HCT116 (cell line): ENCODE measurements around the gene LPO. TPM values are rescaled to one million over a fixed set of nuclear protein-coding genes. Genes with fewer than 3 reads are reported as not detected.

Source experiments
- ATAC-seq: fragments of 200-7000 bp; cut with Tn5 transposase; 2 replicates; pipeline ENCODE4 v1.9.1; 2020; ENCODE audit warnings: mild to moderate bottlenecking, moderate library complexity
- BruUV-seq: library from RNA; stranded (reverse); fragments of 400-500 nt; replicated peaks from 2 replicates; lab custom pipeline; 2021; lab: Mats Ljungman, UMichigan
- CTCF ChIA-PET: fragments of 300-600 bp; sonication (Branson Sonifier 250); formaldehyde crosslinking; loops from one replicate; lab custom pipeline; 2021; ENCODE audit warnings: antibody characterized with exemption; lab: Charles Lee
- POLR2A ChIA-PET: fragments of 300-600, 350-600 bp; sonication (Branson Sonifier 250); formaldehyde crosslinking; loops from one replicate; lab custom pipeline; 2021; ENCODE audit warnings: antibody characterized with exemption; lab: Charles Lee
- RAD21 ChIA-PET, 2 experiments: fragments of 300-600 bp; sonication (Branson Sonifier 250); formaldehyde crosslinking; loops; one replicate each; lab custom pipeline; 2023; ENCODE audit warnings: low total read pairs in 2 of 2; ENCODE audit not compliant: uncharacterized antibody in 2 of 2, unreplicated experiment in 2 of 2, low non-redundant PET in 1 of 2; lab: Charles Lee
- DNase-seq: peaks from one replicate; pipeline ENCODE4 v3.0.0-alpha.2; 2010; ENCODE audit warnings: low read depth, low spot score
- H2AFZ ChIP-seq: fragments of 200-600 bp; shearing (Covaris generic), sonication (generic); 2 replicates; pipeline ENCODE4 v1.6.1; 2017; ENCODE audit warnings: low read depth, mixed run types, mixed read lengths, antibody characterized with exemption, low read length; ENCODE audit not compliant: poor library complexity, severe bottlenecking
- H3K27ac ChIP-seq: 2 replicates; pipeline ENCODE4 v1.5.1; 2012; ENCODE audit warnings: low read depth, low read length
- H3K27me3 ChIP-seq: fragments of 200-600 bp; sonication (generic); 2 replicates; pipeline ENCODE4 v1.6.1; 2016; ENCODE audit warnings: mixed run types, low read length, mixed read lengths; ENCODE audit not compliant: insufficient read depth
- H3K36me3 ChIP-seq, 2 experiments: fragments of 200-500 bp in 1 of 2; fragments of 200-600 bp in 1 of 2; sonication (Bioruptor generic) in 1 of 2; sonication (generic) in 1 of 2; 2 replicates each; pipeline versions ENCODE4 v1.5.1 to v1.6.1; 2014 to 2016; ENCODE audit warnings: low read length in 2 of 2, inconsistent platforms in 1 of 2, mixed read lengths in 1 of 2, mixed run types in 1 of 2; ENCODE audit not compliant: insufficient read depth in 2 of 2, control insufficient read depth in 1 of 2
- H3K4me1 ChIP-seq, 2 experiments: fragments of 200-600 bp in 1 of 2; sonication (generic) in 1 of 2; 2 replicates each; pipeline versions ENCODE4 v1.5.1 to v1.6.1; 2012 to 2017; ENCODE audit warnings: low read length in 2 of 2, inconsistent platforms in 1 of 2, mild to moderate bottlenecking in 1 of 2, mixed read lengths in 1 of 2, mixed run types in 1 of 2, moderate library complexity in 1 of 2; ENCODE audit not compliant: insufficient read depth in 2 of 2, control insufficient read depth in 1 of 2
- H3K4me2 ChIP-seq: fragments of 200-600 bp; sonication (generic); 2 replicates; pipeline ENCODE4 v1.6.1; 2017; ENCODE audit warnings: mixed run types, low read length, mixed read lengths
- H3K4me3 ChIP-seq, 2 experiments: fragments of 200-600 bp in 1 of 2; sonication (generic) in 1 of 2; replicated peaks in 1 of 2; 2 replicates each; pipeline ENCODE4 v1.5.1; 2011 to 2016; ENCODE audit warnings: low read length in 2 of 2, control low read depth in 1 of 2, low read depth in 1 of 2, mild to moderate bottlenecking in 1 of 2, mixed read lengths in 1 of 2, mixed run types in 1 of 2
- H3K79me2 ChIP-seq: fragments of 200-600 bp; sonication (generic); 2 replicates; pipeline ENCODE4 v1.6.1; 2017; ENCODE audit warnings: mild to moderate bottlenecking, mixed run types, low read length, moderate library complexity, mixed read lengths; ENCODE audit not compliant: insufficient read depth
- H3K9ac ChIP-seq: fragments of 200-600 bp; sonication (generic); 2 replicates; pipeline ENCODE4 v1.6.1; 2016; ENCODE audit warnings: low read length, mixed read lengths
- H3K9me2 ChIP-seq: fragments of 200-600 bp; sonication (generic), shearing (Covaris generic); 2 replicates; pipeline ENCODE4 v1.6.1; 2017; ENCODE audit warnings: mixed run types, mild to moderate bottlenecking, moderate library complexity; ENCODE audit not compliant: insufficient read depth
- H3K9me3 ChIP-seq, 2 experiments: fragments of 200-500 bp in 1 of 2; fragments of 200-600 bp in 1 of 2; sonication (Bioruptor generic) in 1 of 2; sonication (generic) in 1 of 2; 2 replicates each; pipeline ENCODE4 v1.6.1; 2014 to 2017; ENCODE audit warnings: low read length in 2 of 2, mixed read lengths in 2 of 2, inconsistent platforms in 1 of 2, low read depth in 1 of 2, mild to moderate bottlenecking in 1 of 2, mixed run types in 1 of 2, moderate library complexity in 1 of 2; ENCODE audit not compliant: control insufficient read depth in 1 of 2, insufficient read depth in 1 of 2
- H4K20me1 ChIP-seq: fragments of 200-600 bp; sonication (generic), shearing (Covaris generic); 2 replicates; pipeline ENCODE4 v1.6.1; 2017; ENCODE audit warnings: mixed run types, mild to moderate bottlenecking, moderate library complexity; ENCODE audit not compliant: insufficient read depth
- ATF3 ChIP-seq: IDR thresholded peaks from 2 replicates; pipeline ENCODE4 v1.6.1; 2012
- CTCF ChIP-seq, 3 experiments: fragments of 200-600 bp in 1 of 3; sonication (generic) in 1 of 3; IDR thresholded peaks in 2 of 3; conservative IDR thresholded peaks in 1 of 3; 2 replicates each; pipeline ENCODE4 v1.5.1; 2012 to 2017; ENCODE audit warnings: low read depth in 2 of 3, low read length in 2 of 3, antibody characterized with exemption in 1 of 3, borderline replicate concordance in 1 of 3, control low read depth in 1 of 3, mild to moderate bottlenecking in 1 of 3, mixed read lengths in 1 of 3, mixed run types in 1 of 3, moderate library complexity in 1 of 3; ENCODE audit not compliant: insufficient read depth in 1 of 3
- EGR1 ChIP-seq: IDR thresholded peaks from 2 replicates; pipeline ENCODE4 v1.6.1; 2012; ENCODE audit warnings: low read depth
- ELF1 ChIP-seq: IDR thresholded peaks from 2 replicates; pipeline ENCODE4 v1.6.1; 2012; ENCODE audit warnings: low read depth, borderline replicate concordance
- EZH2phosphoT487 ChIP-seq: fragments of 200-600 bp; IDR thresholded peaks from 2 replicates; pipeline ENCODE4 v1.6.1; 2018; ENCODE audit warnings: antibody characterized with exemption, borderline replicate concordance
- FOSL1 ChIP-seq: IDR thresholded peaks from 2 replicates; pipeline ENCODE4 v1.6.1; 2012; ENCODE audit warnings: low read depth
- JUND ChIP-seq: IDR thresholded peaks from 2 replicates; pipeline ENCODE4 v1.6.1; 2012
- MAX ChIP-seq: IDR thresholded peaks from 2 replicates; pipeline ENCODE4 v1.6.1; 2012
- POLR2A ChIP-seq: IDR thresholded peaks from 2 replicates; pipeline ENCODE4 v1.7.0; 2011; ENCODE audit warnings: borderline replicate concordance; ENCODE audit not compliant: insufficient read depth, insufficient read length; ENCODE audit errors: extremely low read depth
- POLR2AphosphoS5 ChIP-seq: IDR thresholded peaks from 2 replicates; pipeline ENCODE4 v1.6.1; 2011; ENCODE audit warnings: mild to moderate bottlenecking, low read depth, low read length, moderate library complexity
- SIN3A ChIP-seq: IDR thresholded peaks from 2 replicates; pipeline ENCODE4 v1.6.1; 2012; ENCODE audit warnings: low read depth
- YY1 ChIP-seq: IDR thresholded peaks from 2 replicates; pipeline ENCODE4 v1.6.1; 2011; ENCODE audit warnings: low read length, low read depth, moderate library complexity, mild to moderate bottlenecking; ENCODE audit not compliant: insufficient replicate concordance; ENCODE audit errors: extremely low read depth
- ZBTB33 ChIP-seq: IDR thresholded peaks from 2 replicates; pipeline ENCODE4 v1.6.1; 2011; ENCODE audit warnings: mild to moderate bottlenecking, low read length, moderate library complexity; ENCODE audit not compliant: insufficient replicate concordance; ENCODE audit errors: extremely low read depth
- ZFX ChIP-seq: fragments of 450-650 bp; IDR thresholded peaks from 2 replicates; pipeline ENCODE4 v1.6.1; 2017
- ZNF274 ChIP-seq: fragments of 200-500 bp; sonication (Bioruptor generic); IDR thresholded peaks from 2 replicates; pipeline ENCODE4 v1.6.1; 2014; ENCODE audit warnings: mild to moderate bottlenecking, low read depth, low read length, inconsistent platforms
- intact Hi-C: fragments of 100-400 bp; cut with micrococcal nuclease; formaldehyde crosslinking; loops from 2 replicates; pipeline ENCODE4 v1.10.0; 2022
- total RNA-seq: library from RNA; stranded (reverse); gene quantifications from one replicate; pipeline ENCODE4 v1.2.1, GENCODE V29; 2021; ENCODE audit not compliant: unreplicated experiment

Gene LPO
- total RNA-seq, 1 experiment from 2014 or later, result not detected

- TF ChIP-seq ZBTB33 (no peak), ZFX (no peak), JUND (no peak)
Observed at GRCh38 chr17:58247511-58248363, 9.4 kb downstream of the LPO start (continued).

GRCh38 chr17:58248955-58249269 lies 10.5 kb downstream of the LPO start:
- TF ChIP-seq ATF3 (no peak), YY1 (no peak), EZH2phosphoT487 (no peak), JUND (no peak), SIN3A (no peak), CTCF (IDR thresholded peaks at IDR 0.05 in 2 of 3, conservative IDR thresholded peaks at IDR 0.05 in 1 of 3; ENCODE audit: borderline replicate concordance in 1 of 3, insufficient read depth in 1 of 3, low read depth in 2 of 3, low read length in 2 of 3) (no peak), MAX (no peak), ZFX (no peak), POLR2A (no peak), FOSL1 (no peak), POLR2AphosphoS5 (no peak), ELF1 (no peak), EGR1 (no peak), ZNF274 (no peak)
- no peak overlapping the region for H3K27ac ChIP-seq
- ChIA-PET POLR2A (no interaction called here), RAD21 (no interaction called here), CTCF (interaction anchor here (1.9 kb wide), 1 partner anchor 49 kb away, joined by 8 read pairs; no protein-coding TSS in a partner anchor)
- H2AFZ ChIP-seq, result no peak overlapping the region
- no peak overlapping the region for H3K9ac ChIP-seq
- H3K79me2 ChIP-seq, result no peaks in the 10 kb centered on the region
- H3K4me2 ChIP-seq, result no peak overlapping the region
- no peaks in the 10 kb centered on the region; the same call in 1 of the 2 replicates for H3K27me3 ChIP-seq
- intact Hi-C loops, result loop anchor here (2.0 kb wide), 1 partner anchor 198 kb away; no protein-coding TSS in a partner anchor
- no peaks in the 10 kb centered on the region for H3K9me3 ChIP-seq
- H3K4me3 ChIP-seq, result no peak overlapping the region
- H4K20me1 ChIP-seq, result no peaks in the 10 kb centered on the region
- no peak for DNase-seq
- ATAC-seq, result no peak
- H3K4me1 ChIP-seq, result peaks cover 0 to 6% of the 10 kb centered on the region in 2 experiments; a peak in 1 of 4 replicates
- no peaks in the 10 kb centered on the region for H3K36me3 ChIP-seq
- no TSS peak for BruUV-seq
- H3K9me2 ChIP-seq, result no peaks in the 10 kb centered on the region
